Hematopoietic multipotent progenitor cell treated with erythropoietin and hydrocortisone succinate and interleukin-3 and kit ligand, for 17 days (in vitro differentiated cells): ENCODE results near the gene GPNMB.

ENCODE experiments used
- DNase-seq: peaks from one replicate; pipeline ENCODE4 v3.0.0-alpha.2; 2015; ENCODE audit warnings: low spot score

GPNMB gene

DNA sequence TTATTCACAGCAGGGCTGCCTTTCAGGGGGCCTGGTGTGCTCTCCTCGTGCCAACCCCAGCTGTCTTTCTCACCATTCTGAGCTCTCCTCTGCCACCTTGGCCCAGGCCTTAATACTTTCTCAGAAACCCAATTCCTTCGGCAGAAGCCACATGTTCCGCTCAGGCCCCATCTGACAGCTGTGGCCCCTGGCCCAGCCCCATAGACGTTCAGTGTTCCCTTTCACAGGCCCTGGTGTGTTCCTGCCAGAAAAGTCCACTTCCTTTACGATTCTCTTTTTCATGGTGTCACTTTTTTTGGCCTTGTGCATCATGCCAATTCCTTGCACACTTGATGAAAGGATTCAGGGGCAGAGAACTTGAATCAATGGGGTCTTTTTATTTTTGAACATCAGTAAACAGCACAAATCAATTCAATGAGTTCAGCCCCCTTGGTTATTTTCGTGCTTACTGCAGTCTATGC, 15.9 kb upstream of the GPNMB start:
- DNase-seq = no peak

- no peak for DNase-seq
Measured at GRCh38 chr7:23232966-23233365, 13.6 kb upstream of the GPNMB start.

DNA sequence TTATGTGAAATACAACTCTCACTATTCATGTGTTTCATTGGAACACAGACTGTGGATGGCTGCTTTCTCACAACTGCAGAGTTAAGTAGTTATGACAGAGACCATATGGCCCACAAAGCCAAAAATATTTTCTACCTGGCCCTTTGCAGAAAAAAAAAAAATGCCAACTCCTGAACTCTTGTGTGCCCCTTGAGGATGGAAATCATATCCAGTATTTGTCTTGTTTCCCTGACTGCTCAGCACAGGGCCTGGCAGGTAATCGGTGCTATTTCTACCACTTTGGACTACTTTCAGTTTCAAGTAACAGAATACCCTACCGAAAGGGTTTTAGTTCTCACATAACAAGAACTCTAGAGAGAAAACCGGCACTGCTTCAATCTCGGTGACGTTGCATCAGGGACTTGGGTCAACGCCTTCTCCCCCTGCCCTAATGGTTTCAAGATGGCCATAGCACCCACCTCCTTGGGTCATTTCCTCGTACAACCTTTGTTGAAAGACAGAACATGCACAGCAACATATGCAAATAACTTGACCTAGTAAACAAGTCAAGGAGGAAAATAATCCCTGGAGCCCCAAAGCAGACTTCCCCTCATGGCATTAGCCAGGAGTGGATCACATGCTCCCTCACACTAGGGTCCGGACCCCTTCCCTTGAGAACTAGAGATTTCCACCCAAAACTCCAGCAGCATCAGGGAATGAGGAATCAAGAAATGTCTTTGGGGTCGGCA, 11.8 kb upstream of the GPNMB start:
- DNase-seq = no peak

- DNase-seq = no peak
Measured at GRCh38 chr7:23235813-23236221, 10.8 kb upstream of the GPNMB start.

DNA sequence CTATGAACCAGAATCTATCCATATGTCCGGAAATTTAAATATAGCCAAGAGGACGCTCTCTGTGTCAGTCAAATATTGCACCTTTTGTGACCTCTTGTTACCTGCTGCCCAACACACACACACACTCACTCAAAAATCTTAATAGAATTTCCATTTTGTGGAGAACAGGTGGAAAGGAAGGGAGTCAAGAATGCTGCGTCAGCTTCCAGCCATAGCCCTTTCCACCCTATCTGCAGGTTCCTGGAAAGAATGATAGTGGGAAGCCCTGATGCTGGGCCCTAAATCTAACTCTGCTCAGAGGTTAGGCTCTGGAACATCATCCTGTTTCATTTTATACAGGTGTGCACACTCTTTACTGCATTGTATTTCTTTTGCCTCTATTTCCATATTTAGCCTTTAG, 9.6 kb upstream of the GPNMB start:
- DNase-seq = no peak

- DNase-seq = no peak
Measured at GRCh38 chr7:23238983-23239652, 7.5 kb upstream of the GPNMB start.

DNA sequence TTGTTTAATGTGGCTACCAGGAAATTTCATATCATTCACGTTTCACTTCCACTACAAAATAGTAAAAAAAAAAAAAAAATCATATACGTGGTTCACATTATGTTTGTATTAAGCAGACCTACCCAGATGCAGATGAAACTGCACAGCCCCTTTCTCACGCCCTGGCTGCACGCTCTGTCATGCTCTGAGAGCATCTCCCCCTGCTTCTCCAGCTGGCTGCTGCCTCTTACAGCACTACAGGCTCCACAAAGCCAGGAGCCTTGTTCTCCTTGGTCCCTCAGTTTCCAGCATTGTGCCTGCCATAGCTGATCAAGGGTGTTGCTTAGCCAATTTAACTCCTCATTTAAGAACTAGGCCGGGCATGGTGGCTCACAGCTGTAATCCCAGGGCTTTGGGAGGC, 6.9 kb upstream of the GPNMB start:
- DNase-seq = no peak

DNA sequence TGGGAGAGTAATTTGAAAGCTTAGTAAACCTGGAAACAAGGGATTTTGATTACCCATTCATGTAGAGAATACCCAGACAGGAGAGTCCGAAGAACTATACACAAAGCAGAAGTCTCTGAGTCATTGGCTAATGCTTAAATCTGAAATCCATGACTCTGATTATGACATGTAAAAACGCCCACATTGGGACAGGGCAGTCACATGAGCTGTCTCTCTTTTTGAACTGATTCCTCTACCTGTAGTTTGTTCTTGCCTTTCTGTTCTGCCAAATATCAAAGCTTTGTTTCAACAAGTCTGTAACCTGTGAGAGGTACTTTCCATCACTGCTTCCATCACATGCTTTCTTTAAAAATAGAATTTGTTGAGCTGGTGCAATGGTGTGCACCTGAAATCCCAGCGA, 4.3 kb upstream of the GPNMB start:
- no peak for DNase-seq

GRCh38 chr7:23242935-23243334, 3.6 kb upstream of the GPNMB start:
- no peak for DNase-seq

DNA sequence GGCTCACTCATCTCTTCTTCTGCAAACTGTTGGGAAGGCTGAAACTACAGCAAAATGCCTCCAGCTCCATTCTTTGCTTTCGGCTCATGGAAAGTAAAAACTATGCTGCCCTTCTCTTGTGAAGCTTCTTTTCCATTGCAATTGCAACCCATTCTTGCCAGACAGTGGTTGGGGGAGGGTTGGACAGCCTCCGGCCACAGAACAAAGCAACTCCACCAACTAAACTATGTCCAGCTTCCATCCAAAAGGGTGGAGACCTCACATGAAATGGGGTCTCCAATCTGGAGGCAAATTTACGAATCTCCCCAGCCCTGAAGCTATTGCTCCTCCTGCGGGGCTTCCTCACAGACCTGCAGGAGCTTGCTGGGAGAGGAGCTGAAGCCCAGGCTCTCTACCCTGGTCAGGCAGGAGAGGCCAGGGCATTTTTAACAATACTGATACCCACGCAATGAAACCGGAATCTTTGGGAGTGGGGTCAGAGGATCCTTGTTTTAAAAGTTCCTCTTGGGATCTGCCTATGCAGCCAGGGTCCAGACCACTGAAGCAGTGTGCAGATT, 549 bp downstream of the GPNMB start:
- no peak for DNase-seq

DNA sequence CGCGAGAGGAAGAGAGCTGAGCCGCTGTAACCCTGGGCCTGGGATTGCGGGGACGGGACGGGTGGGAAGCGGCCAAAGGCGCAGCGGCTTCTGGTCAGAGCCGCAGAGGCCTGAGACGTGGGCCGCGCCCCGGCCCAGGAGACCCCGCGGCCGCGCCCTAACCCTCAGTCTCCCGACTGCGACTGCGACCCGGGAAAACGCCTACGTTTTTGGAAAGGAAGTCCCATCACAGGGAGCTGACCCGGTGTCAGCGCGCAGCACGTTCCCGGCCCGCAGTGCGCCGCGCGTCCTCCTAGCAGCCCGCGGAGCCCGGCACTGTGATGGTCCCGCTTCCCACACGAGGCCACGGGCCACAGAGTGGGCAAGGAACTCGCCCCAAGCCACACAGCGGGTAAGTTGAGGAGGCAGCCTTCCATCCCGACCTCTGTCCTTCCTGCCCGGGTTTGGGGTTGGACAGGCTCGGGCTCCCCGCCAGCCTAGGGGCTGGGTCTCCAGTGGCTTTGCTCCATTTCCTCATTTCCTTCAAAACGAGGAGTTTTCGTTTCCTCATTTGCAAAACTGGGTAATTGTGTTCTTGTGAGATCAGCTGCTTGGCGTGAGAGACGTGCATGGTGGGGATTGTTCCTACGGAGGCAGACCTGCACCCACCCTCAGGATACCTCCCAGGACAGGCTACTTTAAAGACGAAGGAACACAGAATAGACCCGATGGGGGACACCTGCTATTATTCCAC, 1.2 kb downstream of the GPNMB start:
- no peak for DNase-seq

- no peak for DNase-seq
Measured at GRCh38 chr7:23249486-23249885, 2.9 kb downstream of the GPNMB start.

GRCh38 chr7:23254051-23254681, 7.6 kb downstream of the GPNMB start:
- no peak for DNase-seq

GRCh38 chr7:23256731-23257130, 10.2 kb downstream of the GPNMB start:
- no peak for DNase-seq

DNA sequence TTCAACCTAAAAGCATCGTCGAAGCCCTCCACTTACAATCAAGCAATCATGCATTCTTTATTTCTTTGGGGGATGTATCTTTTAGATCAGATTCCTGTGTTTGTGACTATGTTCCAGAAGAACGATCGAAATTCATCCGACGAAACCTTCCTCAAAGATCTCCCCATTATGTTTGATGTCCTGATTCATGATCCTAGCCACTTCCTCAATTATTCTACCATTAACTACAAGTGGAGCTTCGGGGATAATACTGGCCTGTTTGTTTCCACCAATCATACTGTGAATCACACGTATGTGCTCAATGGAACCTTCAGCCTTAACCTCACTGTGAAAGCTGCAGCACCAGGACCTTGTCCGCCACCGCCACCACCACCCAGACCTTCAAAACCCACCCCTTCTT, 13.8 kb downstream of the GPNMB start:
- DNase-seq = no peak

DNA sequence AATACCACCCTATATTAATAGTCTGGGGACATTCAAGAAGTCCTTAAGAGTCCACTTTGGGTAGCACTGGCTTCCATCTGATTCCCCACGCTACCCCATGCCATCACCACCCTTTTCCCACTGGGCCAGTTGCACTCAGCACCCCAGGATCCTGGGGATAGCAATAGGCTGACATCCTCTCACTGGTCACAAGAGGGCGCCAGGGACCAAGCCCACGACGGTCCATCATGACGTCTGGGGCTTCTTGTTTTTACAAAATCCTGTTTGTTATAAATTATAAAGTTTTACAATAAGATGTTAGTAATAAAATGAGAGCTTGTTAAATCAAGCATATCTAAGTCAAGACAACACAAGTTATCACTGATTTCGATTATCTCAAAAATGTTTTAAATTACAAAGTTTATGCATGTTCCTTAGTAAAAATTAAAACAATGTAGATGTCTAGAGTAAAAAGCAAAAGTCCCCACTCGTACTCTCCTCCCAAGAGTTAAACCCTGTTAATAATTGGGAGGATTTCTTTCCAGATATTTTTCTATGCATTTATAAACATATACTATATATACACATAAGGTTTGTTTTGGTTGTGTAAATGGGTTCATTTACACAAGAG, 15.4 kb downstream of the GPNMB start:
- peak; percentile 74 for DNase-seq

DNA sequence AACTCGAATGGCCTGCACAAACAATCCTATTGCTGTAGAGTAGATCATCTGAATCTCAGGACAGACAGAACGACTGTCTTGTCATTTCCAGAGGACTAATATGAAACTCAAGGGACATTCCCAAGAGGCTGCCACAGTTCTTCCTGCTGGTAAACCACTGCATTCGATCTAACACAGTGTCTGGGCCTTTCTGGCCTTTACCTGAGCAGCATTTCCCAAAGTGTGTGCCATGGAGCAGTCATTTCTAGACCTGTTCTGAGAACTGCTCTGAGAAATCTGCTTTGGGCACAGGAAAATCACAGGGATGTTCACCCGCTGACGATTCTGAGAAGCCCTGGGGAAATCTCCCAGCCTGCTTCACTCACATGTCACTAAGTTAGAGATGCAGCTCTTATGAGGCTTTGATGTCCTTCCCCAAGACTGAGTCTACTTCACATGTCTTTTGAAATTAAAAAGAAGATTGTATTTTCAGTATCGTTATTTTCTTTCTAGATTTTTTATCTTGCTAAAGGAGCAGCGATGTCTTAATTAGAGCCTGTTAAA, 18.4 kb downstream of the GPNMB start:
- DNase-seq = no peak

- DNase-seq = no peak
Measured at GRCh38 chr7:23266918-23267317, 20.3 kb downstream of the GPNMB start.

DNA sequence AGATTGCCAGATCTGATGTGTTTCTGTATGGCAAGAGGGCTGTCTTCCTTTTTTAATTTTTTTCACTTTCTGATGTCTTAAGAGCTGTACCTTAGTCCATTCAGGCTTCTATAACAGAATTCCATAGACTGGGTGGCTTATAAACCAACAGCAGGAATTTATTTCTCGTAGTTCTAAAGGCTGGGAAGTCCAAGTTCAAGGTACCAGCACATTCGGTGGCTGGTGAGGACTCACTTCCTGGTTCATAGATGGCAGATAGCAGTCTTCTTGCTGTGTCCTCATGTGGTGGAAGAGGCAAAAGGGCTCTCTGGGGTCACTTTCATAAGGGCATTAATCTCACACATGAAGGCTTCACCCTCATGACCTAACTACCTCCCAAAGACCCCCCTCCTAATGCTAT, 20.8 kb downstream of the GPNMB start:
- no peak for DNase-seq

- DNase-seq = no peak
Measured at GRCh38 chr7:23268167-23268566, 21.6 kb downstream of the GPNMB start.

DNA sequence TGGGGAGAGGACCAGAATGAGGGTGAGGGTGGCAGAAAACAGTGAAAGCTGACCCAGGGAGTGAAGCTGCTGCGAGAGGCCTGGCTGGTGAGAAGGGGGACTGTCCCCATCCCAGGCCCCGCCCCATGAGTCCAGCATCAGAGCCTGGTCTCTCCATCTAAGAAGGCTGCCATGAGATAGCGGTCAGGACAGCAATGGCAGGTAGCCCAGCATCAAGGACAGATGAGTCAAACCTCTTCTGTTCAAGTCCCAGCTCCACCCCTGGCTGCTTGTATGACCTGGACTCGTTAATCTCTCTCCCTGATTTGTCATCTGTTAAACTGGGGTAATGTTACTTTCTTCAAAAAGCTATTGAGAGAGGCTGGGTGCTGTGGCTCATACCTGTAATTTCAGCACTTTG, 22.2 kb downstream of the GPNMB start:
- no peak for DNase-seq

- no peak for DNase-seq
Measured at GRCh38 chr7:23272275-23272674, 25.7 kb downstream of the GPNMB start.
